ENCODE measurements around the gene GPR37L1.

Gene GPR37L1

GRCh38 chr1:202122639-202123335 is at the start of gene GPR37L1:
Gene GPR37L1, plus strand, starts transcription at chr1:202122917. Its CDS starts 47 bp downstream, at chr1:202122964.
- FAIRE-seq: no peak

- no peak for FAIRE-seq
Measured at GRCh38 chr1:202073206-202073605, 49.5 kb upstream of the GPR37L1 start.

- FAIRE-seq: no peak
Measured at GRCh38 chr1:202074985-202075384, 47.7 kb upstream of the GPR37L1 start.

- FAIRE-seq: no peak
Measured at GRCh38 chr1:202075389-202075788, 47.3 kb upstream of the GPR37L1 start.

GRCh38 chr1:202076050-202076511 is 46.6 kb upstream of the GPR37L1 start:
- no peak for FAIRE-seq

- no peak for FAIRE-seq
Measured at GRCh38 chr1:202078241-202078640, 44.5 kb upstream of the GPR37L1 start.

GRCh38 chr1:202081992-202082391 is 40.7 kb upstream of the GPR37L1 start:
- FAIRE-seq: no peak

GRCh38 chr1:202084791-202085681 is 37.7 kb upstream of the GPR37L1 start:
- no peak for FAIRE-seq

- no peak for FAIRE-seq
Measured at GRCh38 chr1:202085682-202086373, 36.9 kb upstream of the GPR37L1 start.

GRCh38 chr1:202086579-202087350 is 36.0 kb upstream of the GPR37L1 start:
- no peak for FAIRE-seq

- FAIRE-seq: no peak
Measured at GRCh38 chr1:202088206-202088605, 34.5 kb upstream of the GPR37L1 start.

GRCh38 chr1:202090994-202091393 is 31.7 kb upstream of the GPR37L1 start:
- no peak for FAIRE-seq

- FAIRE-seq: no peak
Measured at GRCh38 chr1:202093858-202094257, 28.9 kb upstream of the GPR37L1 start.

GRCh38 chr1:202101184-202101583 is 21.5 kb upstream of the GPR37L1 start:
- FAIRE-seq: no peak

GRCh38 chr1:202104073-202104472 is 18.6 kb upstream of the GPR37L1 start:
- no peak for FAIRE-seq

GRCh38 chr1:202105571-202106339 is 17.0 kb upstream of the GPR37L1 start:
- FAIRE-seq: no peak

GRCh38 chr1:202106340-202107254 is 16.1 kb upstream of the GPR37L1 start:
- no peak for FAIRE-seq

- no peak for FAIRE-seq
Measured at GRCh38 chr1:202107321-202107761, 15.4 kb upstream of the GPR37L1 start.

- FAIRE-seq: no peak
Measured at GRCh38 chr1:202107801-202108731, 14.7 kb upstream of the GPR37L1 start.

Data from A204.1 (cell line).